ENCODE data around the gene DYSF. TPM values are rescaled to one million over a fixed set of nuclear protein-coding genes. Genes with fewer than 3 reads are reported as not detected.

Gene DYSF
- total RNA-seq, 1 donor from 2014 or later = 37.7 TPM

DNA sequence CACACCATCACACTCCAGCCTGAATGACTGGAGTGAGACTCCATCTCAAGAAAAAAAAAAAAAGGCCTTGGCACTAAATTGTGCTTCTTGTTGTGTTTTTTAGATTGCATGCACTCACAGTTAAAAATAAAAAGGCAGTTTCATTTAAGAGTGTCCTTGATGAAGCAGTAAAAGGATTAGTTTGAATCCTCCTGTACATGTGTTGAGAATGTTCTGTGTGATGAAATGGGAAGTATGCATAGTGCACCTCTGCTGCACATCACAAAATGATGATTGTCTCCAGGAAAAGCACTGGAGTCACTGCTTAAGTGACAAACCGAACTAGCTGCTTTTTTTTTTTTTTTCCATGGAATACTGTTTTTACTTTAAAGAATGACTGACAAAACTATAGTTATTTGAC, 23.1 kb downstream of the DYSF start:
- H3K27me3 ChIP-seq = no peaks in the 10 kb centered on the region
- no peak overlapping the region for H3K27ac ChIP-seq
- H3K4me1 ChIP-seq = no peaks in the 10 kb centered on the region
- intact Hi-C loops (cut with DNase I) = no loop called here
- ATAC-seq (no peak), DNase-seq (no peak)
- no peaks in the 10 kb centered on the region for H3K9me3 ChIP-seq
- TF ChIP-seq, protein P1, sequence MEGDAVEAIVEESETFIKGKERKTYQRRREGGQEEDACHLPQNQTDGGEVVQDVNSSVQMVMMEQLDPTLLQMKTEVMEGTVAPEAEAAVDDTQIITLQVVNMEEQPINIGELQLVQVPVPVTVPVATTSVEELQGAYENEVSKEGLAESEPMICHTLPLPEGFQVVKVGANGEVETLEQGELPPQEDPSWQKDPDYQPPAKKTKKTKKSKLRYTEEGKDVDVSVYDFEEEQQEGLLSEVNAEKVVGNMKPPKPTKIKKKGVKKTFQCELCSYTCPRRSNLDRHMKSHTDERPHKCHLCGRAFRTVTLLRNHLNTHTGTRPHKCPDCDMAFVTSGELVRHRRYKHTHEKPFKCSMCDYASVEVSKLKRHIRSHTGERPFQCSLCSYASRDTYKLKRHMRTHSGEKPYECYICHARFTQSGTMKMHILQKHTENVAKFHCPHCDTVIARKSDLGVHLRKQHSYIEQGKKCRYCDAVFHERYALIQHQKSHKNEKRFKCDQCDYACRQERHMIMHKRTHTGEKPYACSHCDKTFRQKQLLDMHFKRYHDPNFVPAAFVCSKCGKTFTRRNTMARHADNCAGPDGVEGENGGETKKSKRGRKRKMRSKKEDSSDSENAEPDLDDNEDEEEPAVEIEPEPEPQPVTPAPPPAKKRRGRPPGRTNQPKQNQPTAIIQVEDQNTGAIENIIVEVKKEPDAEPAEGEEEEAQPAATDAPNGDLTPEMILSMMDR (IDR thresholded peaks at IDR 0.05) = no peak
- no peak overlapping the region for H3K4me3 ChIP-seq
- no peaks in the 10 kb centered on the region for H3K36me3 ChIP-seq

DNA sequence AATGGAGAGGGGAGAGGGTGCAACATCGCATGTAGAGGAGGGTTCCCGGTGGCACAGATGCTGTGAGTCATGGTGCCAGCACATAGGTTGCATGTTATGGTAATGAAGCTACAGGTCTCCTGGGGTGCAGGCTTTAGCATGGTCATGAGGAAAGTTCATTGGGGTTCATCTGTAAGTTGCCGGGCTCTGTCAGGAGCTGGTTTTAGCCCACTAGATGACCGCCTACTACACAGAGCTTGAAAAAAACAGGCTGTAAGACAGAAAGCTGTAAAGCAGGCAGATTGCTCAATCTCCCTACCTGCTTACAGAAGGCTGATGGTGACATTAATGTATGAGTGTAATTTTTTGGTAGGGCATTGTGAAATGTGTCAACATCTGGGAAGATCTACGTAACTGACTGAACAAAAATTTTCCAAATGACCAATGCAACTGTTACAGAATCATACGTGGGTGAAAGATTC, 23.9 kb downstream of the DYSF start:
- no peaks in the 10 kb centered on the region for H3K4me1 ChIP-seq
- H3K27ac ChIP-seq = no peak overlapping the region
- no peak overlapping the region for H3K4me3 ChIP-seq
- ATAC-seq (peak; percentile 46), DNase-seq (no peak)
- TF ChIP-seq, protein P1 (IDR thresholded peaks at IDR 0.05) = no peak
- H3K9me3 ChIP-seq = no peaks in the 10 kb centered on the region
- H3K36me3 ChIP-seq = no peaks in the 10 kb centered on the region
- no peaks in the 10 kb centered on the region for H3K27me3 ChIP-seq
- intact Hi-C loops (cut with DNase I) = no loop called here

DNA sequence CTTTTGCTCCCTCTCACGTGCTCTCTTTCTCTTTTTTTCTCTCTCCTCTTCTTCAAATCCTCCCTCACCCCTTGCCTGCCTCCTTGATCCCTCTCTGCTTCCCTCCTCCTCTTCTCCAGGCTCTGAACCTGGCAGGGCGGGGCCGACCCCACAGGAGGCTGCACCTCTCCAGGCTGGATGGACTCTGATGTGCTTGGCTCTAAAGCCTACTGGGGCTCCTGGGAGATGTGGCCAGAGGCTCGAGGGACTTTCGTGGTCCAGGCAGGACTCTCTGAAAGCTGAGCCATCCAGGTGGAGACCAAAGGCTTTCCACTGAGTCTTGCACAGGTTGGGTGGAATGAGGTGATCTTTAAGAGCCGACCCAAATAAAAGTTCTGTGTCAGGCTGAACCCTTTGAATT, 25.4 kb downstream of the DYSF start:
- TF ChIP-seq, protein P1 (IDR thresholded peaks at IDR 0.05) = no peak
- DNase-seq = peak; percentile 51

DNA sequence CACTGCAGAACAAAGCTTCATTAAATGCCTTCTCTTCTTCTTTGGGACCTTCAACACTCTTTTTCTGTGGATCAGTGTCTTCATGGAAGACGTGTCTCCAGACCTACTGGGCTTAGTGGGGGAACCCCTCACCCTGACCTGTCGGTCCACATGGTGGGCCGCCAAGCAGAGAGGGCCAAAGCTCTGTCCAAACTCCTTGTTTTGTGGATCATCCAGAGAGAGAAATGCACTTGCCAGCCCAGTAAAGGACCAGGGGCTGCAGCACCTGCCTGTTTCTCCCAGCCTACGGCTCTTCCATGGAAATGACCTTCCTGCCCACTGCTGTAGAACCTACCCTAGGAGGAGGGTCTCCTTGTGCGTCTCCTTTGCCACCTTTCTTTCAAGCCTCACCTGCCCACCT, 25.9 kb downstream of the DYSF start:
- Histone ChIP-seq H3K27ac (no peak overlapping the region), H3K4me3 (no peak overlapping the region), H3K27me3 (no peaks in the 10 kb centered on the region), H3K36me3 (no peaks in the 10 kb centered on the region), H3K9me3 (no peaks in the 10 kb centered on the region), H3K4me1 (no peaks in the 10 kb centered on the region)
- intact Hi-C loops (cut with DNase I) = no loop called here
- TF ChIP-seq, protein P1 (IDR thresholded peaks at IDR 0.05) = no peak
- peak; percentile 31 for DNase-seq
- no peak for ATAC-seq

More for the DNA sequence above, 25.4 kb downstream of the DYSF start:
- Histone ChIP-seq H3K27ac (no peak overlapping the region), H3K9me3 (no peaks in the 10 kb centered on the region), H3K4me1 (no peaks in the 10 kb centered on the region), H3K27me3 (no peaks in the 10 kb centered on the region), H3K36me3 (no peaks in the 10 kb centered on the region), H3K4me3 (no peak overlapping the region)
- ATAC-seq = no peak
- intact Hi-C loops (cut with DNase I) = no loop called here

DNA sequence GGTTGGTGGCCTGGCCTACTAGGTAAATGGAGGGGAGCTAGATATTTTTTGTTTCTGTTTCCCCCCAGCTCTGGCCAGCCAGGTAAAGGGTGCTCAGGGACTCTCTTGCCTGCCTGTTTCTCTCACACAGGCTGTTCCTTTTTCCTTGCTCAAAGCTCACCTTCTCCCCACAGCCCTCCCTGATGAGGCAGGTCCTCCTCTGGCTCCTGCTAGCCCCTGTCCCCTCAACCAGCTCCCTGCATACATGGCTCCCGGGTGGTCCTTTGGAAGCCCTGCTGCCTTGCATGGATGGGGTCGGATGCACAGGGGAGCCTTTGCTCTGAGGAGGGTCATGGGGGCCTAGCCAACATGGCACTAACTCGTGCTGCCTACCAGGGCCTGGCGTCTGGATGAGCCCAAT, 27.8 kb downstream of the DYSF start:
- DNase-seq = no peak

More for the DNA sequence above, 27.8 kb downstream of the DYSF start:
- TF ChIP-seq, protein P1 (IDR thresholded peaks at IDR 0.05) = no peak
- Histone ChIP-seq H3K36me3 (no peaks in the 10 kb centered on the region), H3K9me3 (no peaks in the 10 kb centered on the region), H3K4me3 (no peak overlapping the region), H3K4me1 (no peaks in the 10 kb centered on the region), H3K27me3 (no peaks in the 10 kb centered on the region), H3K27ac (no peak overlapping the region)
- intact Hi-C loops (cut with DNase I) = no loop called here
- no peak for ATAC-seq
